Gastroesophageal sphincter (tissue), 3 donors: ENCODE data around the gene WDR64.

Experiments
- EP300 ChIP-seq: sonication (generic); formaldehyde crosslinking; IDR thresholded peaks from one replicate; pipeline ENCODE4 v1.6.1; 2017; ENCODE audit warnings: antibody characterized with exemption, mild to moderate bottlenecking
- POLR2A ChIP-seq, 2 donors: fragments of 450-650 bp; IDR thresholded peaks; one replicate each; pipeline ENCODE4 v1.6.1; 2017; ENCODE audit warnings: antibody characterized with exemption in 2 of 2, mild to moderate bottlenecking in 2 of 2, moderate library complexity in 1 of 2
- POLR2AphosphoS5 ChIP-seq: sonication (generic); formaldehyde crosslinking; IDR thresholded peaks from one replicate; pipeline ENCODE4 v1.6.1; 2017; ENCODE audit warnings: antibody characterized with exemption
- TF ChIP-seq, protein P1 (sequence below), 4 experiments: fragments of 200-600 bp in 2 of 4; fragments of 450-650 bp in 2 of 4; sonication (generic) in 1 of 4; IDR thresholded peaks; one replicate each; pipeline ENCODE4 v1.5.1; 2017 to 2019; ENCODE audit warnings: antibody characterized with exemption in 4 of 4, mild to moderate bottlenecking in 2 of 4, moderate library complexity in 2 of 4

- TF ChIP-seq, protein P1, sequence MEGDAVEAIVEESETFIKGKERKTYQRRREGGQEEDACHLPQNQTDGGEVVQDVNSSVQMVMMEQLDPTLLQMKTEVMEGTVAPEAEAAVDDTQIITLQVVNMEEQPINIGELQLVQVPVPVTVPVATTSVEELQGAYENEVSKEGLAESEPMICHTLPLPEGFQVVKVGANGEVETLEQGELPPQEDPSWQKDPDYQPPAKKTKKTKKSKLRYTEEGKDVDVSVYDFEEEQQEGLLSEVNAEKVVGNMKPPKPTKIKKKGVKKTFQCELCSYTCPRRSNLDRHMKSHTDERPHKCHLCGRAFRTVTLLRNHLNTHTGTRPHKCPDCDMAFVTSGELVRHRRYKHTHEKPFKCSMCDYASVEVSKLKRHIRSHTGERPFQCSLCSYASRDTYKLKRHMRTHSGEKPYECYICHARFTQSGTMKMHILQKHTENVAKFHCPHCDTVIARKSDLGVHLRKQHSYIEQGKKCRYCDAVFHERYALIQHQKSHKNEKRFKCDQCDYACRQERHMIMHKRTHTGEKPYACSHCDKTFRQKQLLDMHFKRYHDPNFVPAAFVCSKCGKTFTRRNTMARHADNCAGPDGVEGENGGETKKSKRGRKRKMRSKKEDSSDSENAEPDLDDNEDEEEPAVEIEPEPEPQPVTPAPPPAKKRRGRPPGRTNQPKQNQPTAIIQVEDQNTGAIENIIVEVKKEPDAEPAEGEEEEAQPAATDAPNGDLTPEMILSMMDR (IDR thresholded peaks at IDR 0.05) = no peak
- no peak for TF ChIP-seq EP300
- no peak for TF ChIP-seq POLR2AphosphoS5
- no peak for TF ChIP-seq POLR2A (IDR thresholded peaks at IDR 0.05)
Measured at GRCh38 chr1:241821363-241821762, 169.3 kb downstream of the WDR64 start.
